ENCODE measurements around the gene SHANK2. TPM values are rescaled to one million over a fixed set of nuclear protein-coding genes. Genes with fewer than 3 reads are reported as not detected.

SHANK2 gene
- total RNA-seq, 2 donors from 2014 or later: 22.3 to 49.6 TPM

DNA sequence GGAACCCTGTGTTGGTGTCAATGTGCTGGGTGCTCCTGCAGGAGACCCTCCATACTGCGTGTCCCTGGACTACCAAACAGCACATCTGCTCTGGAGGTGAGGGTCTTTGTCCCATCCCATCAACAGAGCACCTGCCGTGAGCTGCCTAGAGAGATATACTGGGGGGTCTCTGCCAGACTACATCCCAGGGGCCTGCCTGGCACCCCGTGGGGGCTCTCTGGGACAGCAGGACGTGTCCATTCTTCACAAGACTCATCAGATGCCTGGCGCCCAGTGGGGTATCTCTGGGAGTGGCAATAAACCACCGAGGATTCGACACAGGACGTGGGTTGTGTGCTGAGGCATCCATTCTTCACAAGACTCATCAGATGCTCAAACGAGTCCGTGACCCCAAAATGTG is 42.7 kb downstream of the SHANK2 start:
- H3K27me3 Mint-ChIP-seq (ENCODE audit: insufficient read depth): no peaks in the 10 kb centered on the region
- Histone ChIP-seq H3K9me3 (ENCODE audit: control insufficient read depth, low read length) (no peaks in the 10 kb centered on the region), H3K27ac (ENCODE audit: low read depth, low read length) (no peak overlapping the region), H3K27me3 (ENCODE audit: control insufficient read depth, insufficient read depth, low read length, poor library complexity, severe bottlenecking) (no peaks in the 10 kb centered on the region), H3K9ac (ENCODE audit: extremely low read depth, low read length, poor library complexity, severe bottlenecking) (no peak overlapping the region), H3K4me1 (ENCODE audit: control insufficient read depth, insufficient read depth, low read length) (no peaks in the 10 kb centered on the region), H3K4me3 (ENCODE audit: low read length) (no peak overlapping the region), H3K36me3 (ENCODE audit: control insufficient read depth, insufficient read depth, low read length) (no peaks in the 10 kb centered on the region)
- H3K4me1 Mint-ChIP-seq: peaks cover 14% of the 10 kb centered on the region
- no peak for DNase-seq
- no peak overlapping the region for H3K4me3 Mint-ChIP-seq
- peaks cover 18% of the 10 kb centered on the region for H3K36me3 Mint-ChIP-seq (ENCODE audit: low read depth)
- 90 to 95% methylated on average over 8 to 10 of the region's 10 CpGs for WGBS, 2 experiments (ENCODE audit: insufficient coverage in 1 of 2, insufficient read length in 1 of 2)
- TF ChIP-seq, protein P1, sequence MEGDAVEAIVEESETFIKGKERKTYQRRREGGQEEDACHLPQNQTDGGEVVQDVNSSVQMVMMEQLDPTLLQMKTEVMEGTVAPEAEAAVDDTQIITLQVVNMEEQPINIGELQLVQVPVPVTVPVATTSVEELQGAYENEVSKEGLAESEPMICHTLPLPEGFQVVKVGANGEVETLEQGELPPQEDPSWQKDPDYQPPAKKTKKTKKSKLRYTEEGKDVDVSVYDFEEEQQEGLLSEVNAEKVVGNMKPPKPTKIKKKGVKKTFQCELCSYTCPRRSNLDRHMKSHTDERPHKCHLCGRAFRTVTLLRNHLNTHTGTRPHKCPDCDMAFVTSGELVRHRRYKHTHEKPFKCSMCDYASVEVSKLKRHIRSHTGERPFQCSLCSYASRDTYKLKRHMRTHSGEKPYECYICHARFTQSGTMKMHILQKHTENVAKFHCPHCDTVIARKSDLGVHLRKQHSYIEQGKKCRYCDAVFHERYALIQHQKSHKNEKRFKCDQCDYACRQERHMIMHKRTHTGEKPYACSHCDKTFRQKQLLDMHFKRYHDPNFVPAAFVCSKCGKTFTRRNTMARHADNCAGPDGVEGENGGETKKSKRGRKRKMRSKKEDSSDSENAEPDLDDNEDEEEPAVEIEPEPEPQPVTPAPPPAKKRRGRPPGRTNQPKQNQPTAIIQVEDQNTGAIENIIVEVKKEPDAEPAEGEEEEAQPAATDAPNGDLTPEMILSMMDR (conservative IDR thresholded peaks at IDR 0.05): no peak
- peaks cover 4% of the 10 kb centered on the region for H3K9me3 Mint-ChIP-seq
- no peak overlapping the region for H3K27ac Mint-ChIP-seq

DNA sequence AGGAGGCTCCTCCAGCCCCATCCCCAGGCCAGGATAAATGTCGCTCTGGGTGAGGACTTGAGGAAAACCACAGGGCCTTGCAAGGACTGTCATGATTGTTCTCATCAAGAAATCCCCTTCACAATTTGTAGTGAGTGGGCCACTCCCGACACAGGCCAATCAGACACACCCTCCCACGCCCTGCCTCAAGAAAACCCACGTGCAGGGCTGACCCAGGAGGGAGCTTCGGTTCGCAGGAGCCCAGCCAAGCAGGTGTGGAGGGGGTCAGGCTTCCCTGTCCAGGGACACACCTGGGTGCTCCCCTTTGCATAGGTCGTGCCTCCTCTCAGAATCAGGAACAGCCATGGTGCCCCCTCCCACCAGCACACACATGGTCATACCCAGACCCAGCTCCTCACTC is 43.2 kb downstream of the SHANK2 start:
- Histone ChIP-seq H3K9me3 (ENCODE audit: control insufficient read depth, low read length) (no peaks in the 10 kb centered on the region), H3K4me3 (ENCODE audit: low read length) (no peak overlapping the region), H3K4me1 (ENCODE audit: control insufficient read depth, insufficient read depth, low read length) (no peaks in the 10 kb centered on the region), H3K27ac (ENCODE audit: low read depth, low read length) (no peak overlapping the region), H3K36me3 (ENCODE audit: control insufficient read depth, insufficient read depth, low read length) (no peaks in the 10 kb centered on the region), H3K27me3 (ENCODE audit: control insufficient read depth, insufficient read depth, low read length, poor library complexity, severe bottlenecking) (no peaks in the 10 kb centered on the region), H3K9ac (ENCODE audit: extremely low read depth, low read length, poor library complexity, severe bottlenecking) (no peak overlapping the region)
- Mint-ChIP-seq H3K9me3 (peaks cover 4% of the 10 kb centered on the region), H3K27me3 (ENCODE audit: insufficient read depth) (no peaks in the 10 kb centered on the region), H3K4me1 (peaks cover 14% of the 10 kb centered on the region), H3K4me3 (no peak overlapping the region), H3K27ac (no peak overlapping the region), H3K36me3 (ENCODE audit: low read depth) (peaks cover 18% of the 10 kb centered on the region)
- TF ChIP-seq, protein P1 (conservative IDR thresholded peaks at IDR 0.05): no peak
- no peak for DNase-seq
- WGBS, 2 experiments (ENCODE audit: insufficient coverage in 1 of 2, insufficient read length in 1 of 2): 94% methylated on average over 7 of the region's 7 CpGs; no CpG with 5 or more reads in 1 of the 2 experiments

DNA sequence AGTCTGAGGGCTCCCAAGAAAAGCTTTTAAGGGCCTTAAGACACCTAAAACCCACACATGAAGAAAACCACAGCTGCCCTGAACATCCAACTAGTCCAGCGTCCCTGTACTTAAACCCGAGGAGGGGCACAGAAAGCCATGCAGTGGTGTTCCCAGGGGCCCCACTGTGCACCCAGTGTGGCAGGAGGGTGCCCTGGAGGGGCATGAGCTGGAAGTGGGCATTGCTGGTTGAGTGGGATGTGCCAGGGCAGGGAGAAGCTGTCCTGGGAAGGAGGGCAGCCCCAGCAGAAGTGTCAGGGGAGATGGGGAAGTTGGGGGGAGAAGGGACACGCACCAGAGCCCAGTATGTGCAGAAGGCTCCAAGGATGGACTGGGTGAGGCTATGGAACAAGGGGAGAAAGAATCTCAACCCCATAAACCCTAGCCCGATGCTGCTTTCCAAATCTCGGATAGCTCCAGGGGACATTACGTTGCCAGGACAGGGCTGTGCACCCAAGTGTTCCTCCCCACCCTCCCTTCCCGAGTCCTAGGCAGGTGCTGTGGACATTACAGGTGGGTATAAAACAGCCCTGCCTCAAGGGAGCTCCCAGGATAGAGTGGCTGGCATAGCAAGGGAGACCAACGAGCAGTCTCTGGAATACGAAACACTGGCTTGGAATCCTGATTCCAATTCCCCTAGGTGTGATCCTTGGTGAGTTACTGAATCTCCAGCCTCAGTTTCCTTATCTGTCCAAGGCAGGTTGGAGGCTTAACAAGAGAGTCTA is 44.2 kb downstream of the SHANK2 start:
- Histone ChIP-seq H3K4me3 (ENCODE audit: low read length) (no peak overlapping the region), H3K4me1 (ENCODE audit: control insufficient read depth, insufficient read depth, low read length) (no peaks in the 10 kb centered on the region), H3K27me3 (ENCODE audit: control insufficient read depth, insufficient read depth, low read length, poor library complexity, severe bottlenecking) (no peaks in the 10 kb centered on the region), H3K9me3 (ENCODE audit: control insufficient read depth, low read length) (no peaks in the 10 kb centered on the region), H3K36me3 (ENCODE audit: control insufficient read depth, insufficient read depth, low read length) (no peaks in the 10 kb centered on the region), H3K9ac (ENCODE audit: extremely low read depth, low read length, poor library complexity, severe bottlenecking) (no peak overlapping the region), H3K27ac (ENCODE audit: low read depth, low read length) (no peak overlapping the region)
- Mint-ChIP-seq H3K36me3 (ENCODE audit: low read depth) (peaks cover 18% of the 10 kb centered on the region), H3K4me3 (no peak overlapping the region), H3K9me3 (peaks cover 4% of the 10 kb centered on the region), H3K4me1 (peaks cover 14% of the 10 kb centered on the region), H3K27ac (no peak overlapping the region), H3K27me3 (ENCODE audit: insufficient read depth) (no peaks in the 10 kb centered on the region)
- WGBS, 2 experiments (ENCODE audit: insufficient coverage in 1 of 2, insufficient read length in 1 of 2): 91 to 95% methylated on average over 6 to 9 of the region's 9 CpGs
- TF ChIP-seq, protein P1 (conservative IDR thresholded peaks at IDR 0.05): no peak
- DNase-seq: no peak
